GM19193 (cell line): ENCODE results near the gene RARG.

ENCODE experiments used
- POLR2A ChIP-seq: IDR thresholded peaks from 4 replicates; pipeline ENCODE4 v1.6.1; 2011; ENCODE audit not compliant: insufficient read depth, insufficient read length; ENCODE audit errors: extremely low read depth

The RARG gene

DNA sequence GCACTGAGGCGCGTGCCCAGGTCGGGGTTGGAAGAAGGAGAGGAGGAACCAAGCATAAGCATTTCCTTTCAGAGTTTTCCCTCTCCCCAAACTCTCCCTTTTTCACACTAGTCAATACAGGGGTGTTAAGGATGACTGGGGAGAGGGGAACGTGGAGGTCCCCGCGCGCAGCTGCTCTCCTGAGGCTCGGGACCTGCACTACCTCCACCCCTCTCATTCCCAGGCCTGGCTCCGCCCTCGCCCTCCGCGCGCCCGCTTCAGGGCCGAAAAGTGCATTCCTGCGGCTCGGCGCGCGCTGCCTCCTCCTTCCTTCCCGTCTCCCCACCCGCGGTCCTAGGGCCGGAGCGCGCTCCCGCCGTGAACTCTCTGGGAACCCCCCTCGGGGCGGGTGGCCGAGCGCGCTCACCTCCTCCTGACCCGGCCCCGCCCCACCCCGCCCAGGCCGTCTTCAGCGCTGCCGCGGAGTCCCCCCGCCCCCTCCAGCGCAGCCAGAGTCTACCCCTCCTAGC is 11.3 kb downstream of the RARG start:
- TF ChIP-seq POLR2A: no peak

DNA sequence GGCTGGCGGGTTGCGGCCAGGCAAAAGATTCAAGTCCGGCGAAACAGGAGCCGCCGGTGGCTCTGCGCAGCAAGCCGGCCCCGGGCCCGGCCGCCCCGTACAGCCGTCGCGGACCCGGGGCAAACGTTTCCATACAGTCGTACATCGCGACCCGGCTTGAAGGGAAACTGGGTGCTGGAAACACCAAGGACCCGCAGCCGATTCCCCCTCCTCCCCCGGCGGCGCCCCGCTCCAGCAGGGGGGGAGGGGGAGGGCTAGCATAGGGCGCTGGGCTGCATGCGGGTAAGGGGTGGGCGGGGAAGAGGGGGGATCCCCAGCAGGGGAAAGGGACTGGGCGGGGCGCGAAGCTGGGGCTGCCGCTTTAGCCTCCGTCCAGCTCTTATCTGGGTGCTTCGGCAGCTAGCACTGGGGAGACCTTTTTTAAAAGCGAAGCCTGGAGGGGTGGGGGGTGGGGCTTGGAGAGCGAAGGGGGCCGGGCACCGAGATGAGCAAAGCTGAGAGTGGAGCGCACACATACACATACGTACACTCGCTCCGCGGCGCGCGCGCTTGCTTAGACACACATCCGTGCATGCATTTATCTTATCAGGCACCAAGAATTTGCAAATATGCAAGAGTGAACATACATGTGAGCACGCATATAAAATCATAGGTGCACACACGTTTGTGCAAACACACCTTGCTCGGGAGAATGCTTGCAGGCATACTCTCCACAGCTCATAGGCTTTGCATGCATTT is 11.9 kb downstream of the RARG start:
- no peak for TF ChIP-seq POLR2A

DNA sequence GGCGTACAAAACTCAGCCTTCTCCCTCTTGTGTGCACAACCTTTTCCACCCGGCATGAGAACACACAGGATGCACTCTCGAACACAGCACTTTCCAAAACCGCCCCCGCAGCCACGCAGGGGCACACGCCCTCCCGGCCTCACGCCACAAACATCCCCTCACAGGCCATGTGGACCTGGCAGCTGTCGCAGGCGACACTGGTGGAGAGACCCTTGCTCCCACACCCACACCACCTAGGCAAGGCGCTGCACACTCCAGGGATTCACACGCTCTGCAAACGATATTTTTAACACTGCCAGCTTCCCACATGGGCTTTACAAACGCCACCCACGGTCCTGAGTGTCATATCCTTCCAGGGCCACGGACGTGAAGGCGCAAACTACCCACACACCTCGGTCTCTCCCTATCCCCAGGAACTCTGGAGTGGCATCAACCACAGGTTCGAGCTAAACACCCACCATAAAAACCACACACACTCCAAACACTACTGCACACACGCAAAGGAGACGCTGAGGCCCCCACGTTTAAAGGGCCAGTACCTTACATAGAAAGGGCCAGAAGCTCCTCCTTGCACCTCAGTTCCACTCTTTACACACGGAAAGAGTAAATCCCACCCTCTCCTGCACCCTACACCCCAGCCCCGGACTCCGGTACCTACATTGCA is 12.6 kb downstream of the RARG start:
- no peak for TF ChIP-seq POLR2A

DNA sequence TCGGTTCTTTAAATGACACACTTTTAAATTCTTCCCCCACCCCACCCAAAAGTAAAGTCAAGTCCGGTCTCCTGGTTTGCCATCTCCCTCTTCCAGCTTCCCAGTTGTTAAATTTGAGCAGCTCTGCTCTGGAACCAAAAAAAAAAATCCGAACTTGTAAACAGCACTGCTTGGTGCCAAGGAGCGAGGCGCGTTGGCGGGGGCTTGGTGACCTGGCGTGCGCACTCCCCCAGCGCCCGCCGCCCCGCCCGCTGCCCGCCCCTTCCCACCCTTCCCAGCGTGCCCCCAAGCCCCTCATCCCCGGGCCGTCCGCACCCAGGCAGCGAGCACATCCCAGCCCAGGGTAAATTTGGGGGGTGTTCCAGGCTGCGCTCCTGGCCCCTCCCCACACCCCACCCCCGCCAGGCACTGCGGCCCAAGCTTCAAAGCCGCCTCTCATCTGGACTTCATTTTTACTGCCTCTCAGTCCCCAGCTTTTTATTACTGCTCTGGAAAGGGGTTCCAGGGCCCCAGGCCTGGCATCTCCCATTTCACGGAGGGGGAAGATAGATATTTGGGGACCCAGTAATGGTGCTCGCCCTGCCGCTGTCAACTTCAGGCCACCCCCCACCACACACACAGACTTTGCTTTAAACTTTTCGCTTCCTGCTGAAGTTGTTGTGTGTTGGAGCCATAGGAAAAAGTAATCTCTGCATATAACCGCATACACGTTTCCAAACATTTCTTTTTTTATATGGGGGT is 13.3 kb downstream of the RARG start:
- no peak for TF ChIP-seq POLR2A

DNA sequence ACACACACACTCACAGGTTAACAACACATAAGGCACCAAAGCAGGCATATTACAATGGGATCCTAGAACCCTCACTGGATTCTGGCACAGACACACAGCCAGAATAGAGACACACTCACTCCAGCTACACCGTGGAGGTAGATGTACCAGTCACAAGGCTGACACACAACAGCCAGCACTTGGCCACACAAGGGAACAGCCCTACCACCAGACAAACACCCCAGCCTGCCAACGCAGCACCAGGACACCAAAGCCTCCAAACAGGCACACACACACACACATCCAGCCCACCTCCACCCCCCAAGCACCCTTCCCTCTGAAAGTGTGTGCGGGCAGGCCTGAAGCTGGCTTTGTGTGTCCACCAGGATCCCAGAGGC is 14.1 kb downstream of the RARG start:
- no peak for TF ChIP-seq POLR2A

DNA sequence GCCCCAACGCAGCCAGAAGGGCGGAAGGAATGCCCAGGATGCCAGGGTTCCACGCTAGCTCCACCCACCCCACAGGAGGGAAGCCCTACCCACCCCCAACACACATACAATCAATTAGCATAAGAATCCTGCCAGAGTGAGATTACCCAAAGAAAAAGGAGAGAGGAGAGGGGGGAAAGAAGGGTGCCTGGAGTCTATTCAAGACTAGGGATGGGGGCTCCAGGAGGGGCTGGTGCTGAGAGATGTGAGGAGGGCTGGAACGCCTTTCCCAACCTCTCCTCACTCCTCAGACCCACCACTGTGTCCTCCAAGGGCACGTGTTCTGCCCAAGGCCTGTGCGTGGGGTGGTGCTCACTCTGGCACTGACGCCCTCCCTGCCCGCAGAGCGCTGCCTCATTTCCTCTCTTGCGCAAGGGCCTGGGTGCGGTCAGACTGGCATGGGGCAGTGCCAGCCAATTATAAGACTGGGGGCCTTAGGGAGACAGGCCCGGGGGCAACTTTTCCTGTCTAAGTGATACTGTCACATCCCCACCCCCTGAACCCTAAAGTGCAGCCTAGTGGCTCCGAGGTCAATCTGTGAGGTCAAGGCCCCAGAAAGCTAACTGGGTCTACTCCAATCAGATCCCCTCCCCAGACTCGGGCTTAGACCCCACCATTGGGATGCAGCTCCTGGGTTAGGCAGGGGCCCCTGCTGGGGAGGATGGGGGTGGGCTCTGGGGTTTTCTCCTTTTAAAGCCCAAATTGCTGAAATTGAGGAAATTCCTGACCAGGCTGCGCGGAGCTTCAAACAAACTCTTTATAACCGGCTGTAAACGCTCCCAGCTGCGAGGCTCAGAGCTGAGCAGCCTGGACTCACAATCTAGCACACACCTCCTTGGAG is 14.7 kb downstream of the RARG start:
- TF ChIP-seq POLR2A: no peak

DNA sequence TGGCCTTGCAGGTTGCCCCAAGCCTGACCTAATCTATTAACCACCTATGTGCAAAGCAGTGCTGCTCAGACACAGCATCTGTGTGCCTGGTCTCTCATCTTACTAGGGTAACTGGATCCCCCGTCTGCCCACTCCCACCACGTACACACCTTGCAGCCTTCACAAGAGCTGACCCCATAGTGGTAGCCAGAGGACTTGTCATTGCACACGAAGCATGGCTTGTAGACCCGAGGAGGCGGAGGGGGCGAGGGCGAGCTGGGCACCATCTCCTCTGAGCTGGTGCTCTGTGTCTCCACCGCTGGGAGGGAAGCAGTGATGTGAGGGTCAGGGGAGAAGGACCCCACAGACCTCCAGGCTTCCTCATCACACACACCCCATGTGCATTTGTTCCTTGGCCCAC is 16.5 kb downstream of the RARG start:
- TF ChIP-seq POLR2A: no peak

DNA sequence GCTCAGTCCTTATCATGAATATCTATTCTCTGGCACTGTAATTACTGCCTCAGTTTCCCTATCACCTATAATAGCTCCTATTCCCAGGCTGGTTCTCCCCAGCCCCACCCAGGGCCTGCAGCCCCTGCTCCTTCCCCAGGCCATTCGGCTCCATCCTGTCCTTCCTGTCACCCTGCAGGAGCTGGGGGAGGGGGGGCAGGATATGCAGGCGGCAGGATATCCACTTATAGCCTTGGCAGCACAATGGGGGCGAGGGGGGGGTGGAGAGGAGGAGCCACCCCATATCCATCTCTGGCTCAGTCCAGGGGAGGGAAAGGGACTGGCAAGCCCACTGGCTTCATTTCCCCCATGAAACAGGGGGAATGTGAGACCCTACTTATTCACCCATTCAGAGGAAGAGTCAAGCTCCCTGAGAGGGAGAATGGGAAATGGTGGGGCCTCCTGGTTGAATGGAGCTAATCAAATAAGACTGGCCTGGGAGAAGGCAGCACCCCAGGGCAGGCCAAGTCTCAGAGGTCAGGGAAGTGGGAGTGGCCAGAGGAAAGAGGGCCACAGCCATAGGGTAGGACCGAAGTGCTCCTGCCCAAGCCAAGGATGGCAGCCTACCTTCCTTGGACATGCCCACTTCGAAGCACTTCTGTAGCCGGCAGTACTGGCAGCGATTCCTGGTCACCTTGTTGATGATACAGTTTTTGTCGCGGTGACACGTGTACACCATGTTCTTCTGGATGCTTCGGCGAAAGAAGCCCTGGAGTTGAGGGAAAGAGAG is 17.1 kb downstream of the RARG start:
- TF ChIP-seq POLR2A: no peak

DNA sequence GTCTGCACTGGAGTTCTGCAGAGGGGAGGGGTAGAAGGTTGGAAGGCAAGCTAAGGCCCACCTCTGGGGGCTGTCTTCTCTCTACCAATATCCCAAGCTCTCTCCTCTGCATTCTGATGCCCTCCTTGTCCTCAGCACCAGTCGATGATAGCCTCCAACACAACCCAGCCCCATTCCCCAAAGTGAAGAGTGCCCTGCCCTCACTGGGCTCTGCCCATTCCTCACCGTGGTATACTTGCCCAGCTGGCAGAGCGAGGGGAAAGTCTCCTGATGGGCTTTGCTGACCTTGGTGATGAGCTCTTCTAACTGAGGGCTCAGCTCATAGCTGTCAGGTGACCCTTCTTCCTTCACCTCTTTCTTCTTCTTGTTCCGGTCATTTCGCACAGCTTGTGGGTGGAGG is 17.8 kb downstream of the RARG start:
- TF ChIP-seq POLR2A: no peak

DNA sequence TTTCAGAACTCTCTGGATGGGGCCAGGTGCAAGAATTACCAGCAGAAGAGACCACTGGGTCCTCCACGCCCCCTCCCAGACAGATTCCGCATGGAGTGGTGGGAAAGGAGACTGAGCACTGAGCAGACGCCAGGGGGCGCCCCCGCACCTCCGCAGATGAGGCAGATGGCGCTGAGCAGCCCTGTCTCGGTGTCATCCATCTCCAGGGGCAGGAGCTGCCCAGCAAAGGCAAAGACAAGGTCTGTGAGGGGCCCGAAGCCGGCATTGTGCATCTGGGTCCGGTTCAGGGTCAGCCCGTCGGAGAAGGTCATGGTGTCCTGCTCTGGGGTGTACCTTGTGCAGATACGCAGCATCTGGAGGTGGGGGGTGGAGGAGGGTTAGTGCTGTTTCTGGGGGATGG is 18.7 kb downstream of the RARG start:
- no peak for TF ChIP-seq POLR2A

DNA sequence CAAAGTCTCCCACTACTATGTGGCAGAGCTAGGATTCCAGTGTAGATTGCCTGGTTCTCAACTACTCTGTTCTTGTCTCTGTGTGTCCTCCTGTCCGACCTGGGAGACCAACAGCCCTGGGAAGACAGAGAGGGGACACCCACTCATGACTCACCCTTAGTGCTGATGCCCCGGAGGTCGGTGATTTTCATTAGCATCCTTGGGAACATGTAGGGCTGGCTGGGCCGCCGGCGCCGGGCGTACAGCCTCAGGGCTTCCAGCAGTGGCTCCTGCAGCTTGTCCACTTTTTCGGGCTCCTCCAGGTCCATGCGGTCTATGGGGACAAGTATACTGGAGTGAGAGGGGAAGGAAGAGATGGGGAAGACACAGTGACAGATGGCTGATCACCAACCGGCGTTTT is 19.1 kb downstream of the RARG start:
- no peak for TF ChIP-seq POLR2A

DNA sequence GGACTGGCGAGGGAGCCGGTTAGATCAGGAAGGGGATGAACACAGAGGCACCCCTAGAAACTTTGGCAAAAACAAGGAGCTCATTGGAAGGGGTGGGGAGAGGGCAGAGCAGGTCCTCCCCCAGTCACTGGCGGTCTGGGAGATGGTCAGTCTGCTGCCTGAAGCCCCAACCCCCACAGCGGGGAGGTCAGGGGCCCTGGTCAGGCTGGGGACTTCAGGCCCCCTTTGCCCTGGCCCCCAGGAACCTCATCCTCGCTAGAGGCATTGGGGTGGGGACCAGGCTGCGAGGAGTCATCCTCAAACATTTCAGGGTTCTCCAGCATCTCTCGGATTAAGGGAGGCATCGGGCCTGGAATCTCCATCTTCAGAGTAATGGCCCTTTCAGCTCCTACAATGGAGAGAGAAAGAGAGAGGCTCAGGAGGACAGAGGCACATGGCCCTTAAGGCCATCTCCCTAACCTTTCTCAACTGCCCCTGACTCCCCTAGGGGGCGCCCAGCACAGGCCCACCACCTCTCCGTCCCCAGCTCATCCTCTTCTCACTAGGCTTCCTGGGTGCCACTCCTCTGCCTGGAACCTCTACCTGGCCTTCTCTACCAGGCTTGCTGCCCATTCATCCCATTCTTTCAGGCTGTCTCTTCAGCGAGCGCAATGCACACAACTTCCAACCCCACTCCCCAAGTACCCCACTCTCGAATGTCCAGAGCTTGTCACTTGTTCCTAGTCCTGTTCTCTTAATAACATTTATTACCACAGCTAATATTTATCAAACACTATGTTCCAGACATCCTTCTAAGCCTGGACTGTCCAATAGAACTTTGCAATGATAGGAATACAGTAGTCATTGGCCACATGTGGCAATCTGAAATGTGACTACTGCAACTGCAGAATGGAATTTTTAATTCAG is 20.3 kb downstream of the RARG start:
- no peak for TF ChIP-seq POLR2A

DNA sequence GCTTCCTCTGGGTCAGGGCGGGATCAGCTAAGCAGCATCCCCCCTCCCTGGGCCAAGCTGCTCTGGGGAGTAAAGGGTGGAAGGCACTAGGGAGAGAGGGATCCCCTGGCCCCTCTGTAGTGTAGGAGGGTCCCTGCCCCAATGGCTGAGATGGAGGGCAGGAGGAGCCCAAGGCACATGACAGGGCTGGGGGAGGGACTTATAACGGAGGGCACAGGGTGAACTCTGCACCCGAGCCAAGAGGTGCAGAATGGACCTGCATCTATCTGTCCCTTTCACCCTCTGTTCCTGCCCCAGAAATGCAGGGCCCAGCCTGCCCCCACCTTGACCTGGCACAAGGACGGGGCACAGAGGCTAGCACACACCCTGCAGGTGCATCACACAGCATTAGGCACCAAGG is 21.2 kb downstream of the RARG start:
- TF ChIP-seq POLR2A: no peak

DNA sequence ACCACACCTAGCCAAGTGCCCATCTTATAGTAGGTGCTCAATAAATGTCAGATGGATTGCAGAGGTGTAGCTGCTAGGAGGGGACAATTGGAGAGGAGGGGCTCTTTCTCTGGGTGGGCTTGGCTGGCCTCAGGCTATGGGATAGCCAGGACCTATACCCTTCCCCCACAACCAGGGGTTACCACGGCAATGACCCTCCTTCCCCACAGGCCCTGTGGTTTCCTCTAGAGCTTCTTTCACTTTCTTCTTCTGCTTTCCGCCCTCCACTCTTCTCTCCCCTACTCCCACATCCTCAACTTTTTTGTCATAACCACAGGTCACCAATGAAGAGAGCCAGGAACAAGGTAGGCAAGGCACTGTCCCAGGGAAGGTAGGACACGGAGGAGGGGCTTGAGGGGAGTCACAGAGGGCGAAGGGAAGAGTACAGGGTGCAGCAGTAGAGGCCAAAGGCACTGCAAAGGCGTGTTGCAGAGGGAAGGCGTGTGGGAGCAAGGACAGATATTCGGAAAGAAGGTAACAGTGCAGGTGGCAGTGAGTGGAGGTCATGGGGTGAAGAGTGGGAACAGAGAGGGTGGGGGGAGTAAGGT is 23.0 kb downstream of the RARG start:
- TF ChIP-seq POLR2A: peak; percentile 37
